Suprapubic skin (tissue), 4 donors: ENCODE data around the gene RGMA. TPM values are rescaled to one million over a fixed set of nuclear protein-coding genes. Genes with fewer than 3 reads are reported as not detected.
"Not testable (repeated sequence)": the region's sequence is repeated elsewhere in the genome, so short reads cannot be mapped to it uniquely, and the experiment has no call there.

Experiments
- DNase-seq, 2 donors: peaks; one replicate each; pipeline ENCODE4 v3.0.0-alpha.2; 2019; ENCODE audit warnings: low spot score in 2 of 2
- H3K27ac ChIP-seq: fragments of 200-600 bp; sonication (generic); one replicate; pipeline ENCODE4 v1.5.1; 2019
- H3K27me3 ChIP-seq: fragments of 200-600 bp; sonication (generic); one replicate; pipeline ENCODE4 v1.5.1; 2019
- H3K36me3 ChIP-seq: fragments of 200-600 bp; sonication (generic); one replicate; pipeline ENCODE4 v1.5.1; 2019
- H3K4me1 ChIP-seq: fragments of 200-600 bp; sonication (generic); one replicate; pipeline ENCODE4 v1.5.1; 2019
- H3K4me3 ChIP-seq: fragments of 200-600 bp; sonication (generic); one replicate; pipeline ENCODE4 v1.5.1; 2019; ENCODE audit warnings: mild to moderate bottlenecking
- H3K9me3 ChIP-seq: fragments of 200-600 bp; sonication (generic); one replicate; pipeline ENCODE4 v1.5.1; 2019
- CTCF ChIP-seq, 2 donors: fragments of 200-600 bp in 1 of 2; fragments of 450-650 bp in 1 of 2; sonication (generic) in 1 of 2; IDR thresholded peaks; one replicate each; pipeline ENCODE4 v1.5.1; 2016 to 2019; ENCODE audit warnings: antibody characterized with exemption in 2 of 2, mild to moderate bottlenecking in 1 of 2, moderate library complexity in 1 of 2
- EP300 ChIP-seq: sonication (generic); formaldehyde crosslinking; IDR thresholded peaks from one replicate; pipeline ENCODE4 v1.6.1; 2017; ENCODE audit warnings: antibody characterized with exemption
- POLR2A ChIP-seq, 2 donors: fragments of 450-650 bp; IDR thresholded peaks; one replicate each; pipeline ENCODE4 v1.6.1; 2017; ENCODE audit warnings: antibody characterized with exemption in 2 of 2, mild to moderate bottlenecking in 2 of 2, moderate library complexity in 2 of 2
- POLR2AphosphoS5 ChIP-seq, 3 donors: sonication (generic); formaldehyde crosslinking; IDR thresholded peaks; one replicate each; pipeline ENCODE4 v1.6.1; 2017; ENCODE audit warnings: antibody characterized with exemption in 3 of 3
- WGBS: methylation state at CpG from one replicate; pipeline ENCODE4 v1.1.5; 2018; 5-methylcytosine and 5-hydroxymethylcytosine counted together
- total RNA-seq, 4 donors: library from RNA; depleted of rRNA; stranded (reverse); fragments of >200 nt; gene quantifications; one replicate each; pipeline ENCODE4 v1.1.0, GENCODE V29; 2016

The RGMA gene
- total RNA-seq, 4 donors from 2014 or later = 11.1 to 18.7 (median 15.6) TPM

- DNase-seq = peak in 1 of 2 donors; percentile 32
- Histone ChIP-seq H3K4me3 (no peak overlapping the region), H3K27me3 (no peaks in the 10 kb centered on the region), H3K27ac (no peak overlapping the region), H3K4me1 (peaks cover 26% of the 10 kb centered on the region), H3K9me3 (no peaks in the 10 kb centered on the region), H3K36me3 (peaks cover 33% of the 10 kb centered on the region)
- TF ChIP-seq EP300 (no peak), POLR2AphosphoS5 (IDR thresholded peaks at IDR 0.05) (no peak), CTCF (IDR thresholded peaks at IDR 0.05) (no peak), POLR2A (IDR thresholded peaks at IDR 0.05) (no peak)
- 46% methylated on average over 3 of the region's 3 CpGs for WGBS
Observed at GRCh38 chr15:93042211-93042610, 46.8 kb downstream of the RGMA start.

GRCh38 chr15:93041159-93041547, 47.9 kb downstream of the RGMA start:
- Histone ChIP-seq H3K9me3 (no peaks in the 10 kb centered on the region), H3K4me3 (no peak overlapping the region), H3K36me3 (peaks cover 25% of the 10 kb centered on the region), H3K4me1 (peaks cover 31% of the 10 kb centered on the region), H3K27me3 (no peaks in the 10 kb centered on the region), H3K27ac (no peak overlapping the region)
- 70% methylated on average over 13 of the region's 13 CpGs for WGBS
- TF ChIP-seq POLR2AphosphoS5 (IDR thresholded peaks at IDR 0.05) = no peak
- no peak for TF ChIP-seq EP300
- no peak for TF ChIP-seq POLR2A (IDR thresholded peaks at IDR 0.05)
- no peak for TF ChIP-seq CTCF (IDR thresholded peaks at IDR 0.05)
- peak in 1 of 2 donors; percentile 32 for DNase-seq

GRCh38 chr15:93040288-93041158, 48.5 kb downstream of the RGMA start:
- Histone ChIP-seq H3K36me3 (peaks cover 19% of the 10 kb centered on the region), H3K4me3 (no peak overlapping the region), H3K9me3 (no peaks in the 10 kb centered on the region), H3K27me3 (no peaks in the 10 kb centered on the region), H3K4me1 (peaks cover 31% of the 10 kb centered on the region), H3K27ac (no peak overlapping the region)
- no peak for TF ChIP-seq EP300
- TF ChIP-seq POLR2A (IDR thresholded peaks at IDR 0.05) = no peak
- TF ChIP-seq CTCF (IDR thresholded peaks at IDR 0.05) = no peak
- TF ChIP-seq POLR2AphosphoS5 (IDR thresholded peaks at IDR 0.05) = no peak
- WGBS = 64% methylated on average over 19 of the region's 20 CpGs
- DNase-seq = peak in 1 of 2 donors; percentile 55

- not testable (repeated sequence) for H3K9me3 ChIP-seq, H3K4me3 ChIP-seq, H3K27ac ChIP-seq, H3K27me3 ChIP-seq, DNase-seq
- WGBS = 94% methylated on average over 13 of the region's 13 CpGs
- Histone ChIP-seq H3K4me1 (peaks cover 31% of the 10 kb centered on the region), H3K36me3 (peaks cover 12% of the 10 kb centered on the region)
Observed at GRCh38 chr15:93039562-93040287, 49.3 kb downstream of the RGMA start.

- no peaks in the 10 kb centered on the region for H3K9me3 ChIP-seq
- TF ChIP-seq POLR2A (IDR thresholded peaks at IDR 0.05) (no peak), CTCF (IDR thresholded peaks at IDR 0.05) (no peak), EP300 (no peak), POLR2AphosphoS5 (IDR thresholded peaks at IDR 0.05) (no peak)
- no peaks in the 10 kb centered on the region for H3K27me3 ChIP-seq
- 61% methylated on average over 19 of the region's 20 CpGs for WGBS
- peaks cover 25% of the 10 kb centered on the region for H3K4me1 ChIP-seq
- no peaks in the 10 kb centered on the region for H3K36me3 ChIP-seq
- H3K4me3 ChIP-seq = no peak overlapping the region
- peak overlapping the region; percentile 1 for H3K27ac ChIP-seq
- DNase-seq = peak; percentile 46 to 64
Observed at GRCh38 chr15:93037820-93038705, 50.9 kb downstream of the RGMA start.
